Naive B cell (primary cell): ENCODE results near the gene LTBP3. TPM values are rescaled to one million over a fixed set of nuclear protein-coding genes. Genes with fewer than 3 reads are reported as not detected.
"Not testable (repeated sequence)": the region's sequence is repeated elsewhere in the genome, so short reads cannot be mapped to it uniquely, and the experiment has no call there.

Experiments used
- ATAC-seq, 2 donors: fragments of 150-1000 bp; cut with Tn5 transposase; 2 replicates each; pipeline ENCODE4 v1.10.0; 2021; ENCODE audit warnings: low read depth in 2 of 2, mild to moderate bottlenecking in 2 of 2, moderate library complexity in 2 of 2
- DNase-seq: peaks from one replicate; pipeline ENCODE4 v3.0.0; 2022
- H3K27ac Mint-ChIP-seq, 6 donors: one replicate each; pipeline ENCODE4 v1.8.0; 2020 to 2022; ENCODE audit warnings: mild to moderate bottlenecking in 6 of 6, mixed read lengths in 6 of 6, moderate library complexity in 5 of 6, inconsistent platforms in 2 of 6
- H3K27me3 Mint-ChIP-seq, 3 donors: one replicate each; pipeline ENCODE4 v1.8.0; 2021 to 2022; ENCODE audit warnings: mixed read lengths in 3 of 3, mild to moderate bottlenecking in 1 of 3
- H3K36me3 Mint-ChIP-seq, 2 donors: one replicate each; pipeline ENCODE4 v1.8.0; 2020 to 2022; ENCODE audit warnings: mixed read lengths in 2 of 2, inconsistent platforms in 1 of 2, mild to moderate bottlenecking in 1 of 2
- H3K4me1 Mint-ChIP-seq, 3 donors: one replicate each; pipeline ENCODE4 v1.8.0; 2020 to 2022; ENCODE audit warnings: mixed read lengths in 3 of 3, inconsistent platforms in 1 of 3, mild to moderate bottlenecking in 1 of 3, moderate library complexity in 1 of 3
- H3K4me3 Mint-ChIP-seq, 8 donors: one replicate each; pipeline ENCODE4 v1.8.0; 2020 to 2022; ENCODE audit warnings: mild to moderate bottlenecking in 8 of 8, mixed read lengths in 8 of 8, moderate library complexity in 8 of 8, inconsistent platforms in 2 of 8
- H3K9me3 Mint-ChIP-seq, 7 donors: one replicate each; pipeline ENCODE4 v1.8.0; 2020 to 2022; ENCODE audit warnings: mixed read lengths in 7 of 7, mild to moderate bottlenecking in 5 of 7, inconsistent platforms in 2 of 7, moderate library complexity in 1 of 7
- polyA plus RNA-seq, 6 donors: library from polyadenylated mRNA; unstranded; fragments of 300-500 nt; fragmentation: Illumina TruSeq; gene quantifications; one replicate each; pipeline ENCODE4 v1.2.3, GENCODE V29; 2021; ENCODE audit warnings: low read depth in 6 of 6

LTBP3 gene
- polyA plus RNA-seq, 6 donors from 2014 or later, result 12.5 to 40.5 (median 23.0) TPM

DNA sequence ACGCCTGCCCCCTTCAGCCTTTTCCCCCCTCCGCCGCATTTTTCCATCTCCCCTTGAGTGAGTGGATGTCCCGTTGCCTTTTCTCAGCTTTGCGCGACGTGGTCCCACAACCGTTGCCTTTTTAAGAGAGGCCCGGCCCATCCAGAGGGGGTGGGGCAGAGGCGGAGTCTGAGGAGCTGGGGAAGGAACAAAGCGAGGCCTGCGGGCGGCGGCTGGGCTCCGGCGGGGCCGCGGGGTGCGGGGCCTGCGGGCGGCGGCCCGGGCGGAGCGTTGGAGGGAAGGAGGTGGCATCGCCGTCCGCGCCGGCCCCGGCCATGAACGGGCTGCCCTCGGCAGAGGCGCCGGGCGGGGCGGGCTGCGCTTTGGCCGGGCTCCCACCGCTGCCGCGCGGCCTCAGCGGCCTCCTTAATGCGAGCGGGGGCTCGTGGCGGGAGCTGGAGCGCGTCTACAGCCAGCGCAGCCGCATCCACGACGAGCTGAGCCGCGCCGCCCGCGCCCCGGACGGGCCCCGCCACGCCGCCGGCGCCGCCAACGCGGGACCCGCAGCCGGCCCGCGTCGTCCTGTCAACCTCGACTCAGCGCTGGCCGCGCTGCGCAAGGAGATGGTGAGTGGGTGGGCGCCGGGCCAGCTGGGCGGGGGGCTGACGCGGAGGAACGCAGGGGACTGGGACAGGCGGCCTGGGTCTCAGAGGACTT, 14.3 kb upstream of the LTBP3 start, which contains the start of gene FAM89B:
Gene FAM89B (plus strand): TSS at position 183 of the 696 bp plus-strand sequence. CDS start 132 bp downstream, at position 315.
- ATAC-seq (peak; percentile 4 to 9), DNase-seq (peak; percentile 84)
- H3K4me1 Mint-ChIP-seq, result peaks cover 60 to 82% (median 72%) of the 10 kb centered on the region in 3 donors
- H3K36me3 Mint-ChIP-seq, result no peaks in the 10 kb centered on the region
- no peaks in the 10 kb centered on the region for H3K9me3 Mint-ChIP-seq
- peak within 1 kb of the TSS; percentile 96 to 99 (median 99) for H3K4me3 Mint-ChIP-seq
- peak within 1 kb of the TSS; percentile 98 to 100 (median 99) for H3K27ac Mint-ChIP-seq
- H3K27me3 Mint-ChIP-seq, result no peaks in the 10 kb centered on the region

- Mint-ChIP-seq H3K9me3 (no peaks in the 10 kb centered on the region), H3K4me3 (peak overlapping the region; percentile 96 to 99 (median 99)), H3K27me3 (no peaks in the 10 kb centered on the region), H3K27ac (peak overlapping the region; percentile 70 to 100 (median 97)), H3K36me3 (no peaks in the 10 kb centered on the region), H3K4me1 (peaks cover 59 to 77% (median 72%) of the 10 kb centered on the region in 3 donors)
- no peak for DNase-seq
- ATAC-seq, result no peak
Measured at GRCh38 chr11:65571940-65572339, 13.8 kb upstream of the LTBP3 start.

DNA sequence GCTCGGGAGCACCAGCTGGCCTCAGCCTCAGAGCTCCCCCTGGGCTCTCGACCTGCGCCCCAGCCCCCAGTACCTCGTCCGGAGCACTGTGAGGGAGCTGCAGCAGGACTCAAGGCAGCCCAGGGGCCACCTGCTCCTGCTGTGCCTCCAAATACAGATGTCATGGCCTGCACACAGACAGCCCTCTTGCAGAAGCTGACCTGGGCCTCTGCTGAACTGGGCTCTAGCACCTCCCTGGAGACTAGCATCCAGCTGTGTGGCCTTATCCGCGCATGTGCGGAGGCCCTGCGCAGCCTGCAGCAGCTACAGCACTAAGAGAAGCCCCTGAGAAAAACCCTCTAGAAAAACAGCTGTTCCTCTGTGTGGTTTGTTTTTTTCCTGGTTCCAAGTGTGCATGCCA, 13.3 kb upstream of the LTBP3 start:
- Mint-ChIP-seq H3K27ac (peak overlapping the region in 5 of 6 donors; percentile 47 to 100 (median 99)), H3K9me3 (no peaks in the 10 kb centered on the region), H3K36me3 (no peaks in the 10 kb centered on the region), H3K27me3 (no peaks in the 10 kb centered on the region), H3K4me3 (peak overlapping the region; percentile 96 to 99 (median 99)), H3K4me1 (peaks cover 55 to 74% (median 72%) of the 10 kb centered on the region in 3 donors)
- DNase-seq (no peak), ATAC-seq (no peak)

DNA sequence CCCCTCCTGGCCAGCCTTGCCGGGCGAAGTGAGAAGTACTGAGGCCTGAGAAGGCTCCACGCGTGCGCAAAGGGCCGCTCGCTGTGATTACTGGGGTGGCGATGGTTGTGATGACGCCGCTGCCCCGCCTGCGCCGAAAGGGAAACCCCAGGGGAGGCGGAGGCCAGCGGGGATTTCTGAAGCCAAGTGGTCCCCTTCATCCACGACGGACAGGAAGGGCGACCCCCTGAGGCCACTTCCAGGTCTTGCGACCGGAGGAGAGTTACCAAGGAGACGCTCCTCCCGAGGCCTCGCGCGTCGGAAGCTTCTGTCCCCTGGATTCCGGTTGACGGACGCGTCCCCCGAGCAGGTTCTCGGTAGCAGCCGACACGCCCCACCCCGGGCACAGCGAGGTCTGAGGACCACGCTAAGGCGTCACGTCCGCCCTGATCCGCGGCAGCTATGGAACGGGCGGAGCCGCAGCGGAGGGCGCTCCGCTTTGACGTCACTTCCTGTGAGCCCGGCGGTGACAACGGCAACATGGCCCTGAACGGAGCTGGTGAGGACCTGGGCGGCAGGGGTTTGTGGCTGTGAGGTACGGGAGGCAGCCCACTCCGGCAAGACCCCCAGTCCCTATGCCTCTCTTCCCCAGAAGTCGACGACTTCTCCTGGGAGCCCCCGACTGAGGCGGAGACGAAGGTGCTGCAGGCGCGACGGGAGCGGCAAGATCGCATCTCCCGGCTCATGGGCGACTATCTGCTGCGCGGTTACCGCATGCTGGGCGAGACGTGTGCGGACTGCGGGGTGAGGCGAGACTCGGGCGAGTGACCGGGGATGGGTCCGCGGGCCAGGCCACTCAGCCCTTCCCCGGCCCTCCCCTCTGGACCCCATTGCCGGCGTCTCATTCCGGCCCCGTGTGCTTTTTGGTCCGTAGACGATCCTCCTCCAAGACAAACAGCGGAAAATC, 12.1 kb upstream of the LTBP3 start, which contains the start of gene ZNRD2:
Gene ZNRD2 (plus strand): TSS at position 505 of the 946 bp plus-strand sequence. CDS start 15 bp downstream, at position 520.
- no peaks in the 10 kb centered on the region for H3K27me3 Mint-ChIP-seq
- peak within 1 kb of the TSS; percentile 99 to 100 (median 100) for H3K27ac Mint-ChIP-seq
- H3K36me3 Mint-ChIP-seq, result no peaks in the 10 kb centered on the region
- peak within 1 kb of the TSS; percentile 96 to 99 (median 99) for H3K4me3 Mint-ChIP-seq
- peaks cover 60 to 78% (median 77%) of the 10 kb centered on the region in 3 donors for H3K4me1 Mint-ChIP-seq
- DNase-seq (peak; percentile 98), ATAC-seq (peak; percentile 72 to 73)
- no peaks in the 10 kb centered on the region for H3K9me3 Mint-ChIP-seq

DNA sequence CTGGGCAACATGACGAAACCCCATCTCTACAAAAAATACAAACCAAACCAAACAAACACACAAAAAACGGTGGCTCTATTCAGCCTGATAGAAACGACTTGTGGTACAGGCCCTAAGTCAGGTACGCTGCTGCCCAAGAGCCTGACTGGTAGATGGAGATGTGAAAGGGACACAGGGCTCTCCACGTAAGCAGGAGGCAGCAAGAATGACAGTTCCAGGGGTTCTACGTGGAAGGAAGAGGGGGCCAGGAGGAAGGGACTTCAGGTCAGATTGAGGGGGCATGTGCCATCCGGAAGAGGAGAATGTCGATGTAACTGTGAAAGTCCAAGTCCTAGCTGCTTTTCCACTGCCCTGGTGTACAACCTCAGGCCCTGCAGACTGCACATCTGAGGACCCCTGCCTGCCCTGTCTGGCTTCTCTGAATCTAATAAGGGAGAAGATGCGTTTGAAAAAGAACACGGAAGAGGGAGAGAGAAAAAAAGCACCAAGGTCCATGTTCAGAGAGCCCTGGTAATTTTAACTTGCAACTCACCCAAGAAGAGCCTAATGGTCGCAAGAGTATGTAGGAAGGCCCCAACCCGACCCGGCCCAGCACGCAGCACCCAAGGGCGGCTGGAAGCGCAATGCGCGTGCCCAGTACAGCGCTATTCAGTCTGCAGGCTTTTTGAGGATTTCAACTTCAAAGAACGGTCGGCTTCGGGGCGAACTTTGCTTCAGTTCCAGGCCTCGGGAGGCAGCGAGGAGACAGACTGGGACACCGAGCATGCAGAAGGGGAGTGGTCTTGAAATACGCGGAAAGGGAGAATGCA, 11.2 kb upstream of the LTBP3 start:
- Mint-ChIP-seq H3K27ac (peak overlapping the region; percentile 99 to 100 (median 100)), H3K4me3 (peak overlapping the region; percentile 96 to 99 (median 99)), H3K36me3 (no peaks in the 10 kb centered on the region), H3K27me3 (no peaks in the 10 kb centered on the region), H3K9me3 (no peaks in the 10 kb centered on the region), H3K4me1 (peaks cover 59 to 74% (median 70%) of the 10 kb centered on the region in 3 donors)
- ATAC-seq (peak; percentile 16 to 17), DNase-seq (no peak)

- H3K27ac Mint-ChIP-seq, result peak overlapping the region; percentile 82 to 100 (median 93)
- H3K4me3 Mint-ChIP-seq, result peak overlapping the region in 7 of 8 donors; percentile 9 to 76 (median 66)
- no peak for DNase-seq
- H3K27me3 Mint-ChIP-seq, result no peaks in the 10 kb centered on the region
- no peaks in the 10 kb centered on the region for H3K9me3 Mint-ChIP-seq
- no peaks in the 10 kb centered on the region for H3K36me3 Mint-ChIP-seq
- peaks cover 46 to 53% (median 46%) of the 10 kb centered on the region in 3 donors for H3K4me1 Mint-ChIP-seq
- ATAC-seq, result no peak
Measured at GRCh38 chr11:65565624-65566453, 7.7 kb upstream of the LTBP3 start.

GRCh38 chr11:65564879-65565559, 6.9 kb upstream of the LTBP3 start:
- peak overlapping the region in 2 of 8 donors; percentile 5 to 52 for H3K4me3 Mint-ChIP-seq
- not testable (repeated sequence) for H3K9me3 Mint-ChIP-seq, H3K27me3 Mint-ChIP-seq, H3K36me3 Mint-ChIP-seq, ATAC-seq, DNase-seq
- peak overlapping the region in 5 of 6 donors; percentile 85 to 100 (median 94) for H3K27ac Mint-ChIP-seq
- H3K4me1 Mint-ChIP-seq, result peaks cover 47 to 54% (median 47%) of the 10 kb centered on the region in 3 donors

DNA sequence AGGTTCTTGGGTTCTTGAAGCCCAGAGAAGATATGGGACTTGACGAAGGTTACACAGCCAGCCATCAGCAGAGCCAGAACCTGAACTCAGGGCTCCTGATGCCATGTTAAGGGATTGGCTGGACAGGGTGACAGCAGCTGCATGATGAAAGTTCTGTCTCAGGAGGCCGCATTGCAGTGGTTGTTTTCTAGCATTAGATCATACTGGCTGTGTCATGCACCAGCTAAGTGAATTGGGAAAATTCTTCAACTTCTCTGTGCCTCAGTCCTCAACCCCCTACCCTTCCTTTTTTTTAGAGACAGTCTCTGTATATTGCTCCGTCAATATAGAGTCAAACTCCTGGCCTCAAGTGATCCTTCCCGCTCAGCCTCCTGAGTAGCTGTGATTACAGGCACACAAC, 5.4 kb upstream of the LTBP3 start:
- ATAC-seq, result no peak
- H3K36me3 Mint-ChIP-seq, result no peaks in the 10 kb centered on the region

DNA sequence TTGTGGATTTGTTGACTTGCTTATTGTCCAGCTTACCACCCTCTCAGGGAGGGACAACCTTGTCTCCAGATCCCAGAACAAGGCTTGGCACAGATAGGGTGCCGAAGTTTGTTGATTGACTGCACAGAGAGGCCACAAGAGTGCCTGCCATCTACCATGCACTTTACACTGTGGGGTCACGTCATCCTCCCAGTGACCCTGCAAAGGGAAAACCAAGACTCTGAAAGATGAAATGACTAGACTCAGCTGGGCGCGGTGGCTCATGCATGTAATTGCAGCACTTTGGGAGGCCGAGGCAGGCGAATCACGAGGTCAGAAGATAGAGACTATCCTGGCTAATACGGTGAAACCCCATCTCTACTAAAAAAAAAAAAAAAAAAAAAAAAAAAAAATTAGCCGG, 4.6 kb upstream of the LTBP3 start:
- no peaks in the 10 kb centered on the region for H3K9me3 Mint-ChIP-seq
- DNase-seq (no peak), ATAC-seq (no peak)
- no peaks in the 10 kb centered on the region for H3K36me3 Mint-ChIP-seq
- H3K27me3 Mint-ChIP-seq, result no peaks in the 10 kb centered on the region
- H3K4me1 Mint-ChIP-seq, result peaks cover 30 to 34% (median 33%) of the 10 kb centered on the region in 3 donors
- no peak overlapping the region for H3K4me3 Mint-ChIP-seq
- peak overlapping the region in 1 of 6 donors; percentile 77 for H3K27ac Mint-ChIP-seq

More for the DNA sequence above, 5.4 kb upstream of the LTBP3 start:
- H3K4me1 Mint-ChIP-seq, result peaks cover 37 to 42% (median 41%) of the 10 kb centered on the region in 3 donors
- no peaks in the 10 kb centered on the region for H3K27me3 Mint-ChIP-seq
- peak overlapping the region in 2 of 6 donors; percentile 29 to 77 for H3K27ac Mint-ChIP-seq
- DNase-seq, result no peak
- H3K9me3 Mint-ChIP-seq, result no peaks in the 10 kb centered on the region
- peak overlapping the region in 2 of 8 donors; percentile 7 to 77 for H3K4me3 Mint-ChIP-seq

- Mint-ChIP-seq H3K9me3 (no peaks in the 10 kb centered on the region), H3K4me1 (peaks cover 35 to 39% (median 35%) of the 10 kb centered on the region in 3 donors), H3K27ac (peak overlapping the region in 2 of 6 donors; percentile 88 to 94), H3K36me3 (no peaks in the 10 kb centered on the region), H3K4me3 (peak overlapping the region in 3 of 8 donors; percentile 43 to 66 (median 55)), H3K27me3 (no peaks in the 10 kb centered on the region)
- ATAC-seq (no peak), DNase-seq (no peak)
Measured at GRCh38 chr11:65562020-65562419, 3.9 kb upstream of the LTBP3 start.

GRCh38 chr11:65560555-65561418, 2.6 kb upstream of the LTBP3 start:
- H3K9me3 Mint-ChIP-seq, result no peaks in the 10 kb centered on the region
- H3K27ac Mint-ChIP-seq, result peak overlapping the region in 4 of 6 donors; percentile 69 to 80 (median 73)
- H3K4me1 Mint-ChIP-seq, result peaks cover 24 to 42% (median 36%) of the 10 kb centered on the region in 3 donors
- no peak for ATAC-seq
- no peaks in the 10 kb centered on the region for H3K27me3 Mint-ChIP-seq
- H3K4me3 Mint-ChIP-seq, result peak overlapping the region in 3 of 8 donors; percentile 25 to 72 (median 66)
- DNase-seq, result no peak
- no peaks in the 10 kb centered on the region for H3K36me3 Mint-ChIP-seq
